Right lung (tissue), 5 donors: ENCODE results near the gene RPS6KL1. TPM values are rescaled to one million over a fixed set of nuclear protein-coding genes. Genes with fewer than 3 reads are reported as not detected.

Experiments
- DNase-seq, 2 donors: peaks; one replicate each; pipeline ENCODE4 v3.0.0-alpha.2; 2013
- polyA plus RNA-seq, 5 donors: library from polyadenylated mRNA; unstranded; fragments of 120-200 nt; gene quantifications; one replicate each; pipeline versions ENCODE4 v1.2.1 to v1.2.3, GENCODE V29; 2013; ENCODE audit warnings: inconsistent platforms in 1 of 5, low replicate concordance in 1 of 5; ENCODE audit not compliant: insufficient read length in 5 of 5, insufficient read depth in 1 of 5

RPS6KL1 gene
- polyA plus RNA-seq, 5 donors = 0.76 to 2.3 (median 1.1) TPM

GRCh38 chr14:74859757-74860552 is 63.1 kb downstream of the RPS6KL1 start:
- DNase-seq = no peak

GRCh38 chr14:74858022-74858421 is 65.0 kb downstream of the RPS6KL1 start:
- no peak for DNase-seq

- no peak for DNase-seq
These were observed 66.7 kb downstream of the RPS6KL1 start for GRCh38 chr14:74856366-74856765.

- no peak for DNase-seq
These were observed 67.1 kb downstream of the RPS6KL1 start for GRCh38 chr14:74855945-74856344.

GRCh38 chr14:74855021-74855420 is 68.0 kb downstream of the RPS6KL1 start:
- no peak for DNase-seq

Other genes starting within 250 kb of the RPS6KL1 start
- gene AREL1, start 210.2 kb downstream of the RPS6KL1 start, polyA plus RNA-seq = 10 to 100 TPM; 23.1 to 30.0 (median 25.3) TPM
- gene FCF1, start 210.1 kb downstream of the RPS6KL1 start, polyA plus RNA-seq = 10 to 100 TPM; 56.9 to 86.5 (median 76.1) TPM
- 100 to 1,000 TPM in 2 of 5 donors, 10 to 100 TPM in 3; 79.9 to 116 (median 94.4) TPM for gene YLPM1, start 159.9 kb downstream of the RPS6KL1 start, polyA plus RNA-seq
- gene PROX2, start 47.1 kb downstream of the RPS6KL1 start, polyA plus RNA-seq = 1 to 10 TPM; 1.7 to 3.2 (median 2.5) TPM
- 100 to 1,000 TPM in 1 of 5 donors, 10 to 100 TPM in 4; 78.3 to 104 (median 95.0) TPM for gene DLST, start 41.3 kb downstream of the RPS6KL1 start, polyA plus RNA-seq
- 10 to 100 TPM; 10.2 to 24.5 (median 14.1) TPM for gene PGF, start 32.3 kb upstream of the RPS6KL1 start, polyA plus RNA-seq
- gene EIF2B2, start 79.7 kb upstream of the RPS6KL1 start, polyA plus RNA-seq = 10 to 100 TPM; 45.2 to 58.4 (median 52.1) TPM
- gene MLH3, start 128.2 kb upstream of the RPS6KL1 start, polyA plus RNA-seq = 10 to 100 TPM; 32.2 to 49.3 (median 38.2) TPM
- gene ACYP1, start 140.8 kb upstream of the RPS6KL1 start, polyA plus RNA-seq = 10 to 100 TPM; 35.0 to 62.3 (median 52.2) TPM
- 1 to 10 TPM; 3.1 to 6.1 (median 5.3) TPM for gene ZC2HC1C, start 146.4 kb upstream of the RPS6KL1 start, polyA plus RNA-seq
- gene NEK9, start 203.8 kb upstream of the RPS6KL1 start, polyA plus RNA-seq = 100 to 1,000 TPM; 114 to 138 (median 133) TPM